ENCODE measurements around the gene KCTD4.

DNA sequence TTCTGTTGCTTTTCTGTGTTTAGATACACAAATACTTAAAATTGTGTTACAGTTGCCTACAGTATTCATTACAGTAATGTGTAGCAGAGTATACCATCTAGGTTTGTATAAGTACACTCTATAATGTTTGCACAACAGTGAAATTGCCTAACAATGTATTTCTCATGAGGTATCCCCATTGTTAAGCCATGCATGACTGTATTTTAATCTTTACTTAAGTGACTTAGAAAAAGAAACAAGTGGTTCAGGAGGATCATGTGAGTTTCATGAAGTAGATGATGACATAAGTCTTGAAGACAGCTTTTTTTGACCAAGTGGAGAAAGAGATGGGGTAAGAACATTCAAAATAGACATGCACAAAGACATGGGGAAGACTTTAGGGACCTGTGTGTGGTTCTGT, 8.4 kb upstream of the KCTD4 start:
- TF ChIP-seq POU6F1 (CRISPR knock-in tag; IDR thresholded peaks at IDR 0.05; ENCODE audit: borderline replicate concordance, low read depth) = no peak
- TF ChIP-seq PPARA (CRISPR knock-in tag; IDR thresholded peaks at IDR 0.05; ENCODE audit: borderline replicate concordance) = no peak
- TF ChIP-seq PATZ1 (CRISPR knock-in tag; IDR thresholded peaks at IDR 0.05; ENCODE audit: borderline replicate concordance) = no peak
- TF ChIP-seq CSRNP3 (CRISPR knock-in tag; IDR thresholded peaks at IDR 0.05) = no peak

All from SK-N-SH treated with all-trans-retinoic acid at 6 μM for 48 hours (cell line).